Measurements from ENCODE around the gene PLPPR3.

GRCh38 chr19:768424-768823 lies 53.3 kb downstream of the PLPPR3 start:
- TF ChIP-seq, protein P1, sequence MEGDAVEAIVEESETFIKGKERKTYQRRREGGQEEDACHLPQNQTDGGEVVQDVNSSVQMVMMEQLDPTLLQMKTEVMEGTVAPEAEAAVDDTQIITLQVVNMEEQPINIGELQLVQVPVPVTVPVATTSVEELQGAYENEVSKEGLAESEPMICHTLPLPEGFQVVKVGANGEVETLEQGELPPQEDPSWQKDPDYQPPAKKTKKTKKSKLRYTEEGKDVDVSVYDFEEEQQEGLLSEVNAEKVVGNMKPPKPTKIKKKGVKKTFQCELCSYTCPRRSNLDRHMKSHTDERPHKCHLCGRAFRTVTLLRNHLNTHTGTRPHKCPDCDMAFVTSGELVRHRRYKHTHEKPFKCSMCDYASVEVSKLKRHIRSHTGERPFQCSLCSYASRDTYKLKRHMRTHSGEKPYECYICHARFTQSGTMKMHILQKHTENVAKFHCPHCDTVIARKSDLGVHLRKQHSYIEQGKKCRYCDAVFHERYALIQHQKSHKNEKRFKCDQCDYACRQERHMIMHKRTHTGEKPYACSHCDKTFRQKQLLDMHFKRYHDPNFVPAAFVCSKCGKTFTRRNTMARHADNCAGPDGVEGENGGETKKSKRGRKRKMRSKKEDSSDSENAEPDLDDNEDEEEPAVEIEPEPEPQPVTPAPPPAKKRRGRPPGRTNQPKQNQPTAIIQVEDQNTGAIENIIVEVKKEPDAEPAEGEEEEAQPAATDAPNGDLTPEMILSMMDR (IDR thresholded peaks at IDR 0.05) = no peak
- TF ChIP-seq POLR2A (IDR thresholded peaks at IDR 0.05) = no peak

Data from esophagus squamous epithelium (tissue), 4 donors.